BE2C (cell line): ENCODE data around the gene C17orf78.
"Not testable (repeated sequence)": the region's sequence is repeated elsewhere in the genome, so short reads cannot be mapped to it uniquely, and the experiment has no call there.

ENCODE experiments used
- DNase-seq: peaks from one replicate; pipeline ENCODE4 v3.0.0-alpha.2; 2020
- H3K27me3 ChIP-seq: fragments of 250-450 bp; sonication (Bioruptor Pico); 2 replicates; pipeline ENCODE4 v1.5.1; 2020; ENCODE audit warnings: mild to moderate bottlenecking
- H3K36me3 ChIP-seq: fragments of 250-450 bp; sonication (Bioruptor Pico); 2 replicates; pipeline ENCODE4 v1.5.1; 2020; ENCODE audit warnings: mild to moderate bottlenecking
- H3K4me1 ChIP-seq: fragments of 250-450 bp; sonication (Bioruptor Pico); 2 replicates; pipeline ENCODE4 v1.5.1; 2020
- H3K4me3 ChIP-seq: 2 replicates; pipeline ENCODE4 v1.5.1; 2011; ENCODE audit warnings: low read depth, low read length
- H3K9me3 ChIP-seq: fragments of 250-450 bp; sonication (Bioruptor Pico); 2 replicates; pipeline ENCODE4 v1.5.1; 2020
- CTCF ChIP-seq: IDR thresholded peaks from 2 replicates; pipeline ENCODE4 v1.5.1; 2012; ENCODE audit warnings: mild to moderate bottlenecking, low read depth, low read length

The C17orf78 gene

GRCh38 chr17:37440424-37440823 lies 64.6 kb downstream of the C17orf78 start:
- H3K9me3 ChIP-seq, result no peaks in the 10 kb centered on the region
- H3K4me1 ChIP-seq, result no peaks in the 10 kb centered on the region
- H3K4me3 ChIP-seq, result no peak overlapping the region
- H3K36me3 ChIP-seq, result peaks cover 44% of the 10 kb centered on the region
- TF ChIP-seq CTCF, result no peak
- no peaks in the 10 kb centered on the region for H3K27me3 ChIP-seq
- DNase-seq, result no peak

- H3K27me3 ChIP-seq, H3K4me3 ChIP-seq, H3K9me3 ChIP-seq, H3K4me1 ChIP-seq, DNase-seq: not testable (repeated sequence)
- peaks cover 44% of the 10 kb centered on the region for H3K36me3 ChIP-seq
These were observed 65.7 kb downstream of the C17orf78 start for GRCh38 chr17:37441369-37442014.
